Measurements from ENCODE around the gene ATP11C. TPM values are rescaled to one million over a fixed set of nuclear protein-coding genes. Genes with fewer than 3 reads are reported as not detected.
"Not testable (repeated sequence)": the region's sequence is repeated elsewhere in the genome, so short reads cannot be mapped to it uniquely, and the experiment has no call there.

Gene ATP11C
- total RNA-seq, 4 donors from 2014 or later, result 23.5 to 41.8 (median 32.5) TPM

DNA sequence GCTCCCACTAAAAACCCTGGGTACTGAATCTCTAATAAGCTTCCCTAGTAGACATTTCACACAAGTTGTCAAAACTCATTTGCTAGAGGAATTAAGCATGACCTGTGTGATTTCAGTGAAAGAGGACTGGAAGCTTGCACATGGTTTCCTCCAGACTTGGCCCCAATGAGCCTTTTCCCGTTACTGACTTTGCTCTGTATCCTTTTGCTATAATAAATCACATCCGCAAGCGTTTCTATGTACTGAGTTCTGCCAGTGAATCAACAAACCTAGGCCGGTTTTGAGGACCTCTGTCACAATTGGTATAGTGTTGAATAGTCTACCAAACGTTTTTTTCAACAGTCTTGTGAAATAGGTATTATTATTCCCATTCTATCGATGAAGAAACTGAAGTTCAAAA, 8.2 kb downstream of the ATP11C start:
- no peak for DNase-seq (ENCODE audit: low spot score)
- ATAC-seq (ENCODE audit: low FRiP score), result no peak
- TF ChIP-seq CTCF (IDR thresholded peaks at IDR 0.05), result no peak

DNA sequence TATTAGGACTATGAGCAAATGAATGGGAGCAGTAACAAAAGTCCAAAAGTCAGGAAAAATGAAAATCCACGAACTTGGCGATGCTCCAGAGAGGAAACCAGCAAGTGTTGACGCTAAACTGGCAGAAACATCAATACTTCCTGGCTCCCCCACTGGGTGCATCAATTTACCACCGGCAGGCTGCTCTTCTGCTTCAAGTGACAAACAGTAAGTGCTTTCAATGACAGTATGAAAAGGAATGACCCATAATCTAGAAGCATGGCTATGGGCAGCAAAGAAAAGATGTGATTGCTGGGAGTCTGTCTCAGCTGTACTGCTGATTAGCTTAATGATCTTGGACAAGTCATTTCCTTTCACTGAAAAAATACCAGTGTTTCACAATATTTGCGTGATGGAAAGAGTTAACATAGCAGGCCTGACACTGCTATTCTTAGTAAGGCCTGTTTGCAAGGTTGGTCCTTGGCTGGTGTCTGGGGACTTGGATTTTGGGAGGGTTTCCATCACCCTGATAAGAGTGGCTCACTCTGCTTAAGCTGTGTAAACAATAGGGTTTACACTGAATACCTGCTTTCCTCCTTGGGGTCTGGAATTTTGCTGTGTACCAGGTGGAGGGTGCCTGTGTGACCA, 8.7 kb downstream of the ATP11C start:
- ATAC-seq (ENCODE audit: low FRiP score) (no peak), DNase-seq (ENCODE audit: low spot score) (no peak)
- TF ChIP-seq CTCF (IDR thresholded peaks at IDR 0.05), result no peak

DNA sequence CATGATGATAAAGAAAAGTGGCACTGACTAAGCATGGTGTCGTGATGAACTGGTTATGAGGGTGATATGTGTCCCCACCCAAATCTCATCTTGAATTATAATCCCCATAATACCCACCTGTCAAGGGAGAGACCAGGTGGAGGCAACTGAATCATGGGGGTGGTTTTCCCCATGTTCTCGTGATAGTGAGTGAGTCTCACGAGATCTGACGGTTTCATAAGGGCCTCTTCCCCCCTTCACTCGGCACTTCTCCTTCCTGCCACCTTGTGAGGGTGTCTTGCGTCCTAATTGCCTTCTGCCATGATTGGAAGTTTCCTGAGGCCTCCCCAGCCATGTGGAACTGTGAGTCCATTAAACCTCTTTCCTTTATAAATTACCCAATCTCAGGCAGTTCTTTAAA, 11.7 kb downstream of the ATP11C start:
- ATAC-seq (ENCODE audit: low FRiP score); DNase-seq (ENCODE audit: low spot score): not testable (repeated sequence)

GRCh38 chrX:139920316-139920715, 12.5 kb downstream of the ATP11C start:
- DNase-seq (ENCODE audit: low spot score) (no peak), ATAC-seq (ENCODE audit: low FRiP score) (no peak)

GRCh38 chrX:139914421-139914820, 18.4 kb downstream of the ATP11C start:
- ATAC-seq (ENCODE audit: low FRiP score), result no peak
- TF ChIP-seq CTCF (IDR thresholded peaks at IDR 0.05), result no peak
- DNase-seq (ENCODE audit: low spot score), result no peak

More at GRCh38 chrX:139920316-139920715, 12.5 kb downstream of the ATP11C start:
- no peak for TF ChIP-seq CTCF (IDR thresholded peaks at IDR 0.05)

- TF ChIP-seq CTCF (IDR thresholded peaks at IDR 0.05), result no peak
Measured at GRCh38 chrX:139909712-139910111, 23.1 kb downstream of the ATP11C start.

GRCh38 chrX:139907078-139907477, 25.8 kb downstream of the ATP11C start:
- ATAC-seq (ENCODE audit: low FRiP score) (no peak), DNase-seq (ENCODE audit: low spot score) (no peak)
- TF ChIP-seq CTCF (IDR thresholded peaks at IDR 0.05), result no peak

More at GRCh38 chrX:139909712-139910111, 23.1 kb downstream of the ATP11C start:
- DNase-seq (ENCODE audit: low spot score) (no peak), ATAC-seq (ENCODE audit: low FRiP score) (no peak)
